SK-N-SH (cell line): ENCODE data around the gene AKT1. TPM values are rescaled to one million over a fixed set of nuclear protein-coding genes. Genes with fewer than 3 reads are reported as not detected.
"Not testable (repeated sequence)": the region's sequence is repeated elsewhere in the genome, so short reads cannot be mapped to it uniquely, and the experiment has no call there.

Source experiments
- CTCF ChIA-PET: fragments of 300-600, 350-600 bp; formaldehyde crosslinking; extraction: SDS; loops from one replicate; lab custom pipeline; 2021; lab: Yijun Ruan, JAX
- POLR2A ChIA-PET: fragments of 350-600 bp; sonication (Branson Sonifier 250); formaldehyde crosslinking; extraction: SDS; loops from one replicate; lab custom pipeline; 2020; ENCODE audit warnings: antibody characterized with exemption, inconsistent platforms; lab: Yijun Ruan, JAX
- DNase-seq: peaks from one replicate; pipeline ENCODE4 v3.0.0; 2012
- H2AFZ ChIP-seq: fragments of 200-600 bp; sonication (generic); 2 replicates; pipeline ENCODE4 v1.8.1; 2016; ENCODE audit warnings: antibody characterized with exemption, mild to moderate bottlenecking, low read depth
- H3F3A ChIP-seq: fragments of 200-600 bp; sonication (generic); replicated peaks from 2 replicates; pipeline ENCODE3; 2016; ENCODE audit warnings: antibody characterized with exemption, mild to moderate bottlenecking; ENCODE audit not compliant: insufficient read depth
- H3K27ac ChIP-seq, 2 experiments: fragments of 200-500 bp in 1 of 2; fragments of 200-600 bp in 1 of 2; sonication (Bioruptor generic) in 1 of 2; sonication (generic), shearing (Covaris generic) in 1 of 2; 2 replicates each; pipeline versions ENCODE4 v1.5.1 to v1.6.1; 2014 to 2016; ENCODE audit warnings: low read depth in 2 of 2, inconsistent platforms in 1 of 2, low read length in 1 of 2, mild to moderate bottlenecking in 1 of 2, mixed read lengths in 1 of 2
- H3K27me3 ChIP-seq: fragments of 200-600 bp; sonication (generic), shearing (Covaris generic); 2 replicates; pipeline ENCODE4 v1.6.1; 2016; ENCODE audit warnings: mixed run types; ENCODE audit not compliant: insufficient read depth
- H3K36me3 ChIP-seq, 2 experiments: fragments of 200-500 bp in 1 of 2; fragments of 200-600 bp in 1 of 2; sonication (Bioruptor generic) in 1 of 2; sonication (generic) in 1 of 2; replicated peaks in 1 of 2; 2 replicates each; pipeline versions ENCODE3 to v1.5.1; 2014 to 2016; ENCODE audit warnings: low read length in 1 of 2, mild to moderate bottlenecking in 1 of 2; ENCODE audit not compliant: insufficient read depth in 2 of 2, control insufficient read depth in 1 of 2
- H3K4me1 ChIP-seq, 2 experiments: fragments of 200-500 bp in 1 of 2; fragments of 200-600 bp in 1 of 2; sonication (Bioruptor generic) in 1 of 2; sonication (generic), shearing (Covaris generic) in 1 of 2; 2 replicates each; pipeline versions ENCODE4 v1.5.1 to v1.6.1; 2014 to 2016; ENCODE audit warnings: low read depth in 1 of 2, low read length in 1 of 2, mixed run types in 1 of 2; ENCODE audit not compliant: insufficient read depth in 2 of 2, control insufficient read depth in 1 of 2
- H3K4me2 ChIP-seq: fragments of 200-600 bp; sonication (generic), shearing (Covaris generic); 2 replicates; pipeline ENCODE4 v1.6.1; 2017; ENCODE audit warnings: mixed run types
- H3K4me3 ChIP-seq, 2 experiments: fragments of 200-500 bp in 1 of 2; fragments of 200-600 bp in 1 of 2; sonication (Bioruptor generic) in 1 of 2; sonication (generic), shearing (Covaris generic) in 1 of 2; 2 replicates each; pipeline versions ENCODE4 v1.5.1 to v1.8.1; 2014 to 2016; ENCODE audit warnings: low read depth in 2 of 2, inconsistent platforms in 1 of 2, low read length in 1 of 2, mild to moderate bottlenecking in 1 of 2, mixed read lengths in 1 of 2, moderate library complexity in 1 of 2
- H3K79me2 ChIP-seq: fragments of 200-600 bp; sonication (generic); 2 replicates; pipeline ENCODE4 v1.8.1; 2017; ENCODE audit warnings: mild to moderate bottlenecking; ENCODE audit not compliant: insufficient read depth
- H3K9ac ChIP-seq: fragments of 200-600 bp; sonication (generic); 2 replicates; pipeline ENCODE4 v1.6.1; 2017; ENCODE audit warnings: mixed run types
- H3K9me2 ChIP-seq: fragments of 200-600 bp; sonication (generic); 2 replicates; pipeline ENCODE4 v1.6.1; 2017; ENCODE audit warnings: mixed run types
- H3K9me3 ChIP-seq: fragments of 200-600 bp; sonication (generic); 2 replicates; pipeline ENCODE4 v1.6.1; 2017; ENCODE audit warnings: mixed run types, mild to moderate bottlenecking, moderate library complexity
- H4K20me1 ChIP-seq: fragments of 200-600 bp; sonication (generic); 2 replicates; pipeline ENCODE4 v1.6.1; 2017; ENCODE audit warnings: mild to moderate bottlenecking, mixed run types; ENCODE audit not compliant: insufficient read depth
- CHD2 ChIP-seq: fragments of 150-350 bp; IDR thresholded peaks from 2 replicates; pipeline ENCODE4 v1.6.1; 2018; ENCODE audit warnings: low read length; ENCODE audit not compliant: partially characterized antibody
- CTCF ChIP-seq: fragments of 200-600 bp; sonication (generic); IDR thresholded peaks from 2 replicates; pipeline ENCODE4 v1.6.1; 2017; ENCODE audit warnings: antibody characterized with exemption, mild to moderate bottlenecking, moderate library complexity
- FOXM1 ChIP-seq: IDR thresholded peaks from 2 replicates; pipeline ENCODE4 v1.4.0; 2012; ENCODE audit warnings: low read depth, mild to moderate bottlenecking
- GABPA ChIP-seq: IDR thresholded peaks from 2 replicates; pipeline ENCODE4 v1.4.0; 2012; ENCODE audit warnings: low read depth, mild to moderate bottlenecking
- JUND ChIP-seq: IDR thresholded peaks from 2 replicates; pipeline ENCODE4 v1.4.0; 2012
- NFIC ChIP-seq: IDR thresholded peaks from 2 replicates; pipeline ENCODE4 v1.4.0; 2012; ENCODE audit warnings: borderline replicate concordance
- NRF1 ChIP-seq: IDR thresholded peaks from 2 replicates; pipeline ENCODE4 v1.6.1; 2012; ENCODE audit warnings: low read depth, mild to moderate bottlenecking, low read length
- PBX3 ChIP-seq: IDR thresholded peaks from 2 replicates; pipeline ENCODE4; 2012
- RXRA ChIP-seq: IDR thresholded peaks from 2 replicates; pipeline ENCODE4 v1.4.0; 2012; ENCODE audit warnings: low read depth, mild to moderate bottlenecking, borderline replicate concordance
- SMC3 ChIP-seq: IDR thresholded peaks from 2 replicates; pipeline ENCODE4 v1.6.1; 2012; ENCODE audit warnings: low read depth, low read length, improper control_type of control experiment
- TEAD4 ChIP-seq: IDR thresholded peaks from 2 replicates; pipeline ENCODE4 v1.4.0; 2012; ENCODE audit warnings: mild to moderate bottlenecking, borderline replicate concordance; ENCODE audit not compliant: insufficient read depth
- USF2 ChIP-seq: fragments of 150-350 bp; IDR thresholded peaks from 2 replicates; pipeline ENCODE4 v1.6.1; 2017; ENCODE audit warnings: antibody characterized with exemption, low read length, low read depth, borderline replicate concordance
- WGBS: methylation state at CpG from one replicate; pipeline ENCODE4 v1.1.6; 2017; ENCODE audit warnings: low lambda C conversion rate; 5-methylcytosine and 5-hydroxymethylcytosine counted together
- polyA plus RNA-seq, 3 experiments: library from polyadenylated mRNA; depleted of rRNA; stranded (reverse); fragments of >200 nt; gene quantifications; 2 replicates each; pipeline ENCODE4 v1.2.3, GENCODE V29; 2012
- TF ChIP-seq, protein P1 (sequence below): IDR thresholded peaks from 2 replicates; pipeline ENCODE4 v1.4.0; 2012; ENCODE audit warnings: low read depth

AKT1 gene
- polyA plus RNA-seq, 1 of the 3 experiments (the other 2 are of a cell fraction), result 198 TPM

- Histone ChIP-seq H3K79me2 (peaks cover 27% of the 10 kb centered on the region), H3K36me3 (no peaks in the 10 kb centered on the region), H3K9me2 (no peaks in the 10 kb centered on the region), H3K27me3 (no peaks in the 10 kb centered on the region), H4K20me1 (no peaks in the 10 kb centered on the region), H3K27ac (no peak overlapping the region), H3K4me3 (no peak overlapping the region), H3K9me3 (no peaks in the 10 kb centered on the region), H3K9ac (no peak overlapping the region), H3K4me2 (no peak overlapping the region), H3K4me1 (peaks cover 3% of the 10 kb centered on the region in 2 experiments; a peak in 2 of 4 replicates), H2AFZ (no peak overlapping the region), H3F3A (peaks cover 14% of the 10 kb centered on the region)
- no peak for DNase-seq
- POLR2A ChIA-PET, result no interaction called here
- TF ChIP-seq NFIC (no peak), SMC3 (no peak), RXRA (no peak), CTCF (no peak), JUND (no peak)
- CTCF ChIA-PET, result interaction anchor here (1.0 to 1.1 kb wide), 2 partner anchors 18 to 22 kb away, joined by 3 to 4 read pairs; partner anchors contain the start of gene ZBTB42
- WGBS, result 100% methylated on average over 8 of the region's 8 CpGs
Measured at GRCh38 chr14:104817930-104818713, 22.6 kb upstream of the AKT1 start.

GRCh38 chr14:104816616-104816884 is 21.0 kb upstream of the AKT1 start:
- 0% methylated on average over 3 of the region's 8 CpGs for WGBS
- ChIA-PET CTCF (no interaction called here), POLR2A (interaction anchor here (0.9 kb wide), 1 partner anchor 9 kb away, joined by 4 read pairs; no protein-coding TSS in a partner anchor)
- DNase-seq, result no peak
- peak overlapping the region; percentile 99 for H3K4me2 ChIP-seq
- no peaks in the 10 kb centered on the region for H3K9me3 ChIP-seq
- peaks cover 3% of the 10 kb centered on the region in 2 experiments; a peak in 2 of 4 replicates for H3K4me1 ChIP-seq
- no peaks in the 10 kb centered on the region for H3K9me2 ChIP-seq
- H3F3A ChIP-seq, result peaks cover 14% of the 10 kb centered on the region
- H3K36me3 ChIP-seq, result no peaks in the 10 kb centered on the region
- no peaks in the 10 kb centered on the region for H3K27me3 ChIP-seq
- peak overlapping the region; percentile 93; the same call in 1 of the 2 replicates for H2AFZ ChIP-seq
- H3K4me3 ChIP-seq, result peak overlapping the region; percentile 73 to 83
- peaks cover 27% of the 10 kb centered on the region for H3K79me2 ChIP-seq
- H3K9ac ChIP-seq, result peak overlapping the region; percentile 87
- TF ChIP-seq, protein P1, sequence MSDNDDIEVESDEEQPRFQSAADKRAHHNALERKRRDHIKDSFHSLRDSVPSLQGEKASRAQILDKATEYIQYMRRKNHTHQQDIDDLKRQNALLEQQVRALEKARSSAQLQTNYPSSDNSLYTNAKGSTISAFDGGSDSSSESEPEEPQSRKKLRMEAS, result no peak
- no peak for TF ChIP-seq NRF1
- TF ChIP-seq PBX3, result no peak
- TF ChIP-seq TEAD4, result no peak
- no peak for TF ChIP-seq USF2
- TF ChIP-seq RXRA, result no peak
- no peak for TF ChIP-seq GABPA
- TF ChIP-seq CHD2, result no peak
- TF ChIP-seq SMC3, result no peak
- TF ChIP-seq FOXM1, result no peak
- peak overlapping the region; percentile 84 to 87 for H3K27ac ChIP-seq
- H4K20me1 ChIP-seq, result no peaks in the 10 kb centered on the region

DNA sequence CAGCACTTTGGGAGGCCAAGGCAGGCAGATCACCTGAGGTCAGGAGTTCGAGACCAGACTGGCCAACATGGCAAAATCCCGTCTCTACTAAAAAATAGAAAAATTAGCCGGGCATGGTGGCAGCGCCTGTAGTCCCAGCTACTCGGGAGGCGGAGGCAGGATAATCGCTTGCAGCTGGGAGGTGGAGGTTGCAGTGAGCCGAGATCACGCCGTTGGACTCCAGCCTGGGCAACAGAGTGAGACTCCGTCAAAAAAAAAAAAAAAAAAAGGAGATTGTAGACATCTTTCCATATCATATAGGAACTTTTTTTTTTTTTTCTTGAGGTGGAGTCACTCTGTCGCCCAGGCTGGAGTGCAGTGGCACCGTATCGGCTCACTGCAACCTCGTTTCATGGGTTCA is 19.2 kb upstream of the AKT1 start:
- H3K4me1 ChIP-seq, H3K9me2 ChIP-seq, DNase-seq, H2AFZ ChIP-seq, H3K9me3 ChIP-seq, H3K36me3 ChIP-seq, H3K27me3 ChIP-seq, H4K20me1 ChIP-seq, POLR2A ChIA-PET: not testable (repeated sequence)
- peak overlapping the region; percentile 73 to 83 for H3K4me3 ChIP-seq
- peak overlapping the region; percentile 99 for H3K4me2 ChIP-seq
- H3K9ac ChIP-seq, result peak overlapping the region; percentile 87; the same call in 1 of the 2 replicates
- H3K79me2 ChIP-seq, result peaks cover 27% of the 10 kb centered on the region
- CTCF ChIA-PET, result interaction anchor here (1.0 kb wide), 1 partner anchor 76 kb away, joined by 3 read pairs; no protein-coding TSS in a partner anchor
- 81% methylated on average over 15 of the region's 15 CpGs for WGBS
- peaks cover 14% of the 10 kb centered on the region for H3F3A ChIP-seq
- peak overlapping the region in 1 of 2 experiments; percentile 84; a peak in 2 of 4 replicates for H3K27ac ChIP-seq
